GM21529 (cell line): ENCODE data around the gene LOXHD1.

Source experiments
- ATAC-seq: cut with Tn5 transposase; IDR thresholded peaks from one replicate; pipeline ENCODE4 v1.9.1; 2021; ENCODE audit not compliant: unreplicated experiment

LOXHD1 gene

DNA sequence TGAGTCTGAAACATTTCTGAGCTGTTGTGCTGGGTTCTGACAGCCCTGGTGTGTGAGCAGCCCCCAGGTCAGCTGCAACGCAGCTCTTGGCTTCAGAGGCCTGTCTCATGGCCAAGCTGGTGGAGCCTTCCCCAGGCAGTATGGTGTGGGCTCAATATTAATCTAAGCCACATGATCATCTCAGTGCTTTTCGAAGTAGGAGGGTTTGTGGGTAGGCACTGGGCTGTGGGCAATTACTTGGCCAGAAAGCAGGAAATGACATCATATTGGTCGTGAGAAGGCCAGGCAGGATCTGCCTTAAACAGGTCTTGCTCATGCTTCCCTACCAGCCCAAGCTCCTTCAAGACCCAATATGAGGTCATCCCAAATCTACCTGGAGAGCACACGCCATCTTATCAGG is 26.9 kb downstream of the LOXHD1 start:
- peak; percentile 51 for ATAC-seq

GRCh38 chr18:46629361-46629760 is 27.7 kb downstream of the LOXHD1 start:
- ATAC-seq: no peak

DNA sequence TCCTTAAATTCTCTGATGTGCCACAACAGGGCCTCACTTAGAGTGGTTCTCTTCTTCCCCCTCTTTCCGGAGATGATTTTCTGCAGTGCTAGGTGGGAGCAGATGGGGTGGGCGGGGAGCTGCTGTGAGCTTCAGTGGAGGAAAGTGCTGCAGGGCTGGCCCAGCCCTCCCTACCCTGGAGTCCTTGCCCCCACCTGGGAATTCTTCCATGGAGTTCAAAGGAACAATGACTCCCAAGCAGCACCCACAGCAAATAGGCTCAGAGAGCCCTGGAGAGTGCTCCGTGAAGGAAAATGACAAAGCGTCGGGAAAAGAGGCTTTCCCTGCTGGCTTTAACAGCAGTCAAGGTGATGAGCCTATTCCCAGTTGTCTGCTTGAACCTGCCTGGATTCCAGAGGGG is 28.8 kb downstream of the LOXHD1 start:
- ATAC-seq: no peak

- no peak for ATAC-seq
Measured at GRCh38 chr18:46627136-46627535, 29.9 kb downstream of the LOXHD1 start.

GRCh38 chr18:46625069-46625468 is 32.0 kb downstream of the LOXHD1 start:
- ATAC-seq: no peak

- no peak for ATAC-seq
Measured at GRCh38 chr18:46624127-46624526, 32.9 kb downstream of the LOXHD1 start.

GRCh38 chr18:46623541-46623940 is 33.5 kb downstream of the LOXHD1 start:
- ATAC-seq: no peak

GRCh38 chr18:46622999-46623398 is 34.0 kb downstream of the LOXHD1 start:
- no peak for ATAC-seq

DNA sequence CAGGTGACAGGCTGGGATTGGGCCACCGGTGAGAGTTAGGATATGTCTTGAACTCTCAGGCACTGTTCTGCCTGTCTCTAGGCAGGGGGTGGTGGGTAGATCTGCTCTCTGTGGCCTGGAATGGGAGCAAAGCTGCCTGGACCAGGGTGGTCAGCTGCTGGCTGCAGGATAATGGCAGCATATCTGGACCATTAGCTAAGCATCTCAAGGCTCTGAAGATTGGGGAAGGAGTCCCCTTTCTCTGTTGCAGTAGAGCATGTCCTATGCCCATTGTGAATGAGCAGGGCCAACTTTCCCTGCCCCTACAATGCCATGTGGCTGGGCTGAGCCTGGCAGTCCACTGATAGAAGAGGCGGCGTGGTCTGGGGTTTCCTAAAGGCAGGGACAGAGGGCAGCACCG is 34.6 kb downstream of the LOXHD1 start:
- no peak for ATAC-seq

GRCh38 chr18:46621871-46622270 is 35.1 kb downstream of the LOXHD1 start:
- ATAC-seq: no peak

DNA sequence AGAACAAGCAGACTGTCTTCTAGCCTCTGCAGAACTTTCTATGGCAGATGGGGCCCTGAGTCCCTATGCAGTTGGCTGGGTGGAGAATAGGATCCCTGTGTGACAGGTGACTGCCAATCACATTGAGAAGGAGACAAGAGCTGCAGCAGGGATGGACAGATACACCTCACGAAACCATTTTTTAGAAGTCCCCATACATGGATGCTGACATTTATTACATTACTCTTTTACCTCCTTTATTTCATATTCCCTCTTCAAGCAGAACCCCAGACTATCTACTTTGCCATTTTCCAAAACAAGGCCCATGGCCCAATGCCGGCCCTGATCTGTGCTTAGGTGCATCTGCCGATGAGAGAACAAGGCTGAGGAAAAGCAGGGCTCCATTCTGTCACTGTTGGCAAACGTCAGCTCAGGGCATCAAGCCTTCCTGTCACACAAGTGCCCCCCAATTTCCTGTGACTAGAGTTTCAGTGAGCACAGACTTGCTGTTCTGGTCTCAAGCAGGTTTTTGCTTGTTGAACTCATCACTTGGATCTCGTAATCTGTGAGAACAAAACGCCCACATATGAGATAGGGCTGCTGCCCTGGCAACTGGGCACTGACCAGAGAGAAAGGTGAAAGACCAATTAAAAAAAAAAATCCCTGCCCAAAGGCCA is 35.8 kb downstream of the LOXHD1 start:
- no peak for ATAC-seq

GRCh38 chr18:46619559-46619958 is 37.5 kb downstream of the LOXHD1 start:
- no peak for ATAC-seq

GRCh38 chr18:46615720-46616119 is 41.3 kb downstream of the LOXHD1 start:
- no peak for ATAC-seq

GRCh38 chr18:46609048-46609447 is 48.0 kb downstream of the LOXHD1 start:
- no peak for ATAC-seq

- ATAC-seq: no peak
Measured at GRCh38 chr18:46607926-46608325, 49.1 kb downstream of the LOXHD1 start.

DNA sequence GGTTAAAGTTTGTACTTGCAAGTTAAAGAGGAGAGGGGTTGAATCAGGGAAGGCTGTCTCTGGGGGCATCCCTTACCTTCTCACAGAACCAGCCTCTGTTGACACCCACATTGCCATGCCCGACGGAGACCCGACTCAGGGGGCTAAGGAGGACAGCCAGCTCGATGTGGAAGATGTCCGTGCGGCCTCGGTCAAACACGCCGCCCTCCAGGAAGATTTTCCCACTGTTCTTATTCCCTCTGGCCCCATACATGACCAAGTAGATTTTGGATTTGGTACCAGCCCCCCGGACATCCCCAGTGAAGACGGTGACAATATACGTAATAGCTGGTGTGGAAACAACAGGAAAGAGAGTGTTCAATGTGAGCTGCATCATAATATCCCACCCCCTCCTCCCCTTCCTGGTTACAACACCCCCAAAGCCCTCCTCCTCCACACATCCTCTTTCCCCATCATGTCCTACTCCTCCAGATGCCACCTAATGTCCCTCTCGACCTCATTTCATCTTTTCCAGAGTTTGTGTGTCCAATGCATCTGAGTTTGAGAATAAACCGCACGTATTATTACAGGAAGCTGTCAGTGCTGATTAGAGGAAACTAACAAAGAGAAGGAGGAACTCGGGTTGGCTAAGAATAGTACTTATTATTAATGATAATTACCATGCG is 55.7 kb downstream of the LOXHD1 start:
- ATAC-seq: no peak

DNA sequence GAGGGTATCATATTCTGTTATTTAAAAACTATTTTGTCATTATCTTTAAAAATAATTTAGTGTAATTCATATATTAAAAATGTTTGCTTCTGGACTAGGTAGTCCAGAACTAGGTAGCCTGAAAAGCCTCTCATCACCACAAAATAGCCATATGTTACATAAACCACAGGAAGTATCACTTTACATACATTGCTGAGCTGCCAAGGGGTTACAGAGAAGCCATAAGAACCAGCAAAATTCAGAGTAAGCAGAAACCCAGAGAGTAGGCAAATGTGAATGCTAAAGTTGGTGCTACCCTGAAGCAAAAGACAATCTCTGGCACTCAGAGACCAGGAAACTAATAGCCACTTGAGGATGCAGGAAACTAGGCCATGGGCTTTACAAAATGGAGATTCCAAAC is 60.9 kb downstream of the LOXHD1 start:
- no peak for ATAC-seq

- no peak for ATAC-seq
Measured at GRCh38 chr18:46591783-46592391, 65.1 kb downstream of the LOXHD1 start.

DNA sequence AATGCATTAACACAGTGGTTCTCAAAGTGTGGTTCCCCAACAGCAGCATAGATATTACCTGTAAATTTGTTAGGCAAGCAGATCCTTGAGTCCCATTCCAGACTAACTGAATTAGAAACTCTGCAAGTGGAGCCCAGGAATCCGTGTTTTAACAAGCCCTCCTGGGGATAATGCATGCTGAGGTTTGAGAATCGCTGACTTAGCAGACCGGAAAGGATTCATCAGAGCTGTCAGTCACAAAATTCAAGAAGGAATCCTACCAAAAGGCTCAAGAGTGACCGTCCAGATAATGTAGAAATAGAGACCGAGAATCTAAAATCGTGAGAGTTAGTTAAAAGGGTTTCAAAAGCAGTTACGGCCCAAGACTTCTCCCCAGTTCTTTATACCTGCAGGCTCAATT is 66.9 kb downstream of the LOXHD1 start:
- ATAC-seq: no peak

- ATAC-seq: no peak
Measured at GRCh38 chr18:46588971-46589660, 67.9 kb downstream of the LOXHD1 start.

GRCh38 chr18:46587600-46587999 is 69.4 kb downstream of the LOXHD1 start:
- no peak for ATAC-seq

DNA sequence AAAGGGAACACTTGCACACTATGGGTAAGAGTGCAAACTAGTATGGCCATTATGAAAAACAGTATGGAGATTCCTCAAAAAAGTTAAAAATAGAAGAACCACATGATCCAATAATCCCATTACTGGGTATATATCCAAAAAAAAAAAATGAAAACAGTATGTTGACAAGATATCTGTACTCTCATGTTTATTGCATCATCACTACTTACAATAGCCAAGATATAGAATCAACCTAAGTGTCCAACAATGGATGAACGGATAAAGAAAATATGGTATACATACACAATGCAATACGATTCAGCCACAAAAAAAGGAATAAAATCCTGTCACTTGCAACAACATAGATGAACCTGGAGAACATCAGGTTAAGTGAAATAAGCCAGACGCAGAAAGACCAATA is 73.3 kb downstream of the LOXHD1 start:
- no peak for ATAC-seq
